HCT116 (cell line): ENCODE data around the gene ACSS1. TPM values are rescaled to one million over a fixed set of nuclear protein-coding genes. Genes with fewer than 3 reads are reported as not detected.

Experiments
- ATAC-seq: fragments of 200-7000 bp; cut with Tn5 transposase; 2 replicates; pipeline ENCODE4 v1.9.1; 2020; ENCODE audit warnings: mild to moderate bottlenecking, moderate library complexity
- BruUV-seq: library from RNA; stranded (reverse); fragments of 400-500 nt; replicated peaks from 2 replicates; lab custom pipeline; 2021; lab: Mats Ljungman, UMichigan
- CTCF ChIA-PET: fragments of 300-600 bp; sonication (Branson Sonifier 250); formaldehyde crosslinking; loops from one replicate; lab custom pipeline; 2021; ENCODE audit warnings: antibody characterized with exemption; lab: Charles Lee
- POLR2A ChIA-PET: fragments of 300-600, 350-600 bp; sonication (Branson Sonifier 250); formaldehyde crosslinking; loops from one replicate; lab custom pipeline; 2021; ENCODE audit warnings: antibody characterized with exemption; lab: Charles Lee
- RAD21 ChIA-PET, 2 experiments: fragments of 300-600 bp; sonication (Branson Sonifier 250); formaldehyde crosslinking; loops; one replicate each; lab custom pipeline; 2023; ENCODE audit warnings: low total read pairs in 2 of 2; ENCODE audit not compliant: uncharacterized antibody in 2 of 2, unreplicated experiment in 2 of 2, low non-redundant PET in 1 of 2; lab: Charles Lee
- DNase-seq: peaks from one replicate; pipeline ENCODE4 v3.0.0-alpha.2; 2010; ENCODE audit warnings: low read depth, low spot score
- H2AFZ ChIP-seq: fragments of 200-600 bp; shearing (Covaris generic), sonication (generic); 2 replicates; pipeline ENCODE4 v1.6.1; 2017; ENCODE audit warnings: low read depth, mixed run types, mixed read lengths, antibody characterized with exemption, low read length; ENCODE audit not compliant: poor library complexity, severe bottlenecking
- H3K27ac ChIP-seq: 2 replicates; pipeline ENCODE4 v1.5.1; 2012; ENCODE audit warnings: low read depth, low read length
- H3K27me3 ChIP-seq: fragments of 200-600 bp; sonication (generic); 2 replicates; pipeline ENCODE4 v1.6.1; 2016; ENCODE audit warnings: mixed run types, low read length, mixed read lengths; ENCODE audit not compliant: insufficient read depth
- H3K36me3 ChIP-seq, 2 experiments: fragments of 200-500 bp in 1 of 2; fragments of 200-600 bp in 1 of 2; sonication (Bioruptor generic) in 1 of 2; sonication (generic) in 1 of 2; 2 replicates each; pipeline versions ENCODE4 v1.5.1 to v1.6.1; 2014 to 2016; ENCODE audit warnings: low read length in 2 of 2, inconsistent platforms in 1 of 2, mixed read lengths in 1 of 2, mixed run types in 1 of 2; ENCODE audit not compliant: insufficient read depth in 2 of 2, control insufficient read depth in 1 of 2
- H3K4me1 ChIP-seq, 2 experiments: fragments of 200-600 bp in 1 of 2; sonication (generic) in 1 of 2; 2 replicates each; pipeline versions ENCODE4 v1.5.1 to v1.6.1; 2012 to 2017; ENCODE audit warnings: low read length in 2 of 2, inconsistent platforms in 1 of 2, mild to moderate bottlenecking in 1 of 2, mixed read lengths in 1 of 2, mixed run types in 1 of 2, moderate library complexity in 1 of 2; ENCODE audit not compliant: insufficient read depth in 2 of 2, control insufficient read depth in 1 of 2
- H3K4me2 ChIP-seq: fragments of 200-600 bp; sonication (generic); 2 replicates; pipeline ENCODE4 v1.6.1; 2017; ENCODE audit warnings: mixed run types, low read length, mixed read lengths
- H3K4me3 ChIP-seq, 2 experiments: fragments of 200-600 bp in 1 of 2; sonication (generic) in 1 of 2; replicated peaks in 1 of 2; 2 replicates each; pipeline ENCODE4 v1.5.1; 2011 to 2016; ENCODE audit warnings: low read length in 2 of 2, control low read depth in 1 of 2, low read depth in 1 of 2, mild to moderate bottlenecking in 1 of 2, mixed read lengths in 1 of 2, mixed run types in 1 of 2
- H3K79me2 ChIP-seq: fragments of 200-600 bp; sonication (generic); 2 replicates; pipeline ENCODE4 v1.6.1; 2017; ENCODE audit warnings: mild to moderate bottlenecking, mixed run types, low read length, moderate library complexity, mixed read lengths; ENCODE audit not compliant: insufficient read depth
- H3K9ac ChIP-seq: fragments of 200-600 bp; sonication (generic); 2 replicates; pipeline ENCODE4 v1.6.1; 2016; ENCODE audit warnings: low read length, mixed read lengths
- H3K9me2 ChIP-seq: fragments of 200-600 bp; sonication (generic), shearing (Covaris generic); 2 replicates; pipeline ENCODE4 v1.6.1; 2017; ENCODE audit warnings: mixed run types, mild to moderate bottlenecking, moderate library complexity; ENCODE audit not compliant: insufficient read depth
- H3K9me3 ChIP-seq, 2 experiments: fragments of 200-500 bp in 1 of 2; fragments of 200-600 bp in 1 of 2; sonication (Bioruptor generic) in 1 of 2; sonication (generic) in 1 of 2; 2 replicates each; pipeline ENCODE4 v1.6.1; 2014 to 2017; ENCODE audit warnings: low read length in 2 of 2, mixed read lengths in 2 of 2, inconsistent platforms in 1 of 2, low read depth in 1 of 2, mild to moderate bottlenecking in 1 of 2, mixed run types in 1 of 2, moderate library complexity in 1 of 2; ENCODE audit not compliant: control insufficient read depth in 1 of 2, insufficient read depth in 1 of 2
- H4K20me1 ChIP-seq: fragments of 200-600 bp; sonication (generic), shearing (Covaris generic); 2 replicates; pipeline ENCODE4 v1.6.1; 2017; ENCODE audit warnings: mixed run types, mild to moderate bottlenecking, moderate library complexity; ENCODE audit not compliant: insufficient read depth
- CBX3 ChIP-seq: IDR thresholded peaks from 2 replicates; pipeline ENCODE4 v1.6.1; 2012; ENCODE audit warnings: low read depth
- EGR1 ChIP-seq: IDR thresholded peaks from 2 replicates; pipeline ENCODE4 v1.6.1; 2012; ENCODE audit warnings: low read depth
- ELF1 ChIP-seq: IDR thresholded peaks from 2 replicates; pipeline ENCODE4 v1.6.1; 2012; ENCODE audit warnings: low read depth, borderline replicate concordance
- EZH2 ChIP-seq: fragments of 200-600 bp; sonication (generic); IDR thresholded peaks from 2 replicates; pipeline ENCODE4 v1.6.1; 2017; ENCODE audit warnings: antibody characterized with exemption, mixed run types
- FOSL1 ChIP-seq: IDR thresholded peaks from 2 replicates; pipeline ENCODE4 v1.6.1; 2012; ENCODE audit warnings: low read depth
- JUND ChIP-seq: IDR thresholded peaks from 2 replicates; pipeline ENCODE4 v1.6.1; 2012
- POLR2A ChIP-seq: IDR thresholded peaks from 2 replicates; pipeline ENCODE4 v1.7.0; 2011; ENCODE audit warnings: borderline replicate concordance; ENCODE audit not compliant: insufficient read depth, insufficient read length; ENCODE audit errors: extremely low read depth
- POLR2AphosphoS5 ChIP-seq: IDR thresholded peaks from 2 replicates; pipeline ENCODE4 v1.6.1; 2011; ENCODE audit warnings: mild to moderate bottlenecking, low read depth, low read length, moderate library complexity
- RAD21 ChIP-seq: IDR thresholded peaks from 2 replicates; pipeline ENCODE4 v1.6.1; 2012; ENCODE audit warnings: low read depth, mild to moderate bottlenecking
- SIN3A ChIP-seq: IDR thresholded peaks from 2 replicates; pipeline ENCODE4 v1.6.1; 2012; ENCODE audit warnings: low read depth
- SRF ChIP-seq: IDR thresholded peaks from 2 replicates; pipeline ENCODE4 v1.6.1; 2012; ENCODE audit warnings: low read depth
- TCF7L2 ChIP-seq: IDR thresholded peaks from 2 replicates; pipeline ENCODE4 v1.7.0; 2011; ENCODE audit warnings: borderline replicate concordance, inconsistent platforms; ENCODE audit not compliant: insufficient read depth, insufficient read length; ENCODE audit errors: extremely low read depth
- ZFX ChIP-seq: fragments of 450-650 bp; IDR thresholded peaks from 2 replicates; pipeline ENCODE4 v1.6.1; 2017
- intact Hi-C: fragments of 100-400 bp; cut with micrococcal nuclease; formaldehyde crosslinking; loops from 2 replicates; pipeline ENCODE4 v1.10.0; 2022
- total RNA-seq: library from RNA; stranded (reverse); gene quantifications from one replicate; pipeline ENCODE4 v1.2.1, GENCODE V29; 2021; ENCODE audit not compliant: unreplicated experiment
- TF ChIP-seq, protein P1 (sequence below): IDR thresholded peaks from 2 replicates; pipeline ENCODE4 v1.6.1; 2012; ENCODE audit warnings: low read depth
- TF ChIP-seq, protein P2 (sequence below): IDR thresholded peaks from 2 replicates; pipeline ENCODE4 v1.6.1; 2012

Gene ACSS1
- total RNA-seq, 1 experiment from 2014 or later: 0.27 TPM

DNA sequence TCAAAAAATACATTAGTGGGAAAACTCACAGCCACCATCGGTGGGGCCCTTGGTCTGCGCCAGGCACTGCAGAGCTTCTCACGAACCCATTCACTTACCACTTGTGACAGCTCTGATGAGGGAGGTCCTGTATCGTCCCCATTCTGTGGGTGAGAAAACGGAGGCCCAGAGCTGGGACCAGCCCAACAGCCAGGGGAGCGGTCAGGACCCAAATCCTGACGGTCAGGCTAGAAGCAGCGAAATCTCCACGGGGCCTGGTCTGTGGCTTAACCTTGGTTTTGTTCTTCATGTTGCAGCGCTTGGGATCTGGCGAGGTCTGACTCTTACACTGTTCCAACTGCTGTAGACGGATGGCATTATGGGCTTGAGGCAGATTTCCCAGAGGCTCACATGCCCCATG is 31.7 kb upstream of the ACSS1 start (continued):
- TF ChIP-seq SIN3A: no peak

DNA sequence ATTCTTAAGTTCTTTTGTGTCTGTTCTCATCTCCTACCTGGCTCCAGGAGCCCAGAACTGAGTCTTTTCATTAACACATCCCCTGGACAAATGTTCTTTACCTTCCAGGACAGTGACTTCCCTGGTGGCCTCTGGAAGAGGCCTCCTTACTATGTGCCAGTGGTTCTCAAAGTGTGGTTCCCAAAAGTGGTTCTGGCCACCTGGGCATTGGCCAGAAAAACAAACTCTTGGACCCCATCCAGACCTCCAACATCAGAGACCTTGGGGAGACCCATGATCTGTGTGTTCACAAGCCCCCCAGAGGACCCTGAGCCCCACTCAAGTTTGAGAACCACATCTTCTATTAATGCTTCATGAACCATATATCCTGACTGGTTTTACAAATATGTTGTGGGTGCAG is 31.2 kb upstream of the ACSS1 start:
- Histone ChIP-seq H3K9ac (no peak overlapping the region), H3K9me3 (no peaks in the 10 kb centered on the region), H3K4me3 (no peak overlapping the region), H3K9me2 (no peaks in the 10 kb centered on the region), H3K79me2 (no peaks in the 10 kb centered on the region), H3K4me1 (no peaks in the 10 kb centered on the region), H4K20me1 (no peaks in the 10 kb centered on the region), H3K36me3 (no peaks in the 10 kb centered on the region), H2AFZ (no peak overlapping the region), H3K4me2 (no peak overlapping the region), H3K27ac (no peak overlapping the region), H3K27me3 (peaks cover 5% of the 10 kb centered on the region; the same call in 1 of the 2 replicates)
- BruUV-seq: no TSS peak
- POLR2A ChIA-PET: no interaction called here
- TF ChIP-seq ELF1 (no peak), FOSL1 (no peak), EGR1 (no peak), POLR2A (no peak), TCF7L2 (no peak), POLR2AphosphoS5 (no peak), SRF (no peak), JUND (no peak), CBX3 (no peak), ZFX (no peak), EZH2 (no peak), SIN3A (no peak), RAD21 (no peak)
- TF ChIP-seq, protein P1, sequence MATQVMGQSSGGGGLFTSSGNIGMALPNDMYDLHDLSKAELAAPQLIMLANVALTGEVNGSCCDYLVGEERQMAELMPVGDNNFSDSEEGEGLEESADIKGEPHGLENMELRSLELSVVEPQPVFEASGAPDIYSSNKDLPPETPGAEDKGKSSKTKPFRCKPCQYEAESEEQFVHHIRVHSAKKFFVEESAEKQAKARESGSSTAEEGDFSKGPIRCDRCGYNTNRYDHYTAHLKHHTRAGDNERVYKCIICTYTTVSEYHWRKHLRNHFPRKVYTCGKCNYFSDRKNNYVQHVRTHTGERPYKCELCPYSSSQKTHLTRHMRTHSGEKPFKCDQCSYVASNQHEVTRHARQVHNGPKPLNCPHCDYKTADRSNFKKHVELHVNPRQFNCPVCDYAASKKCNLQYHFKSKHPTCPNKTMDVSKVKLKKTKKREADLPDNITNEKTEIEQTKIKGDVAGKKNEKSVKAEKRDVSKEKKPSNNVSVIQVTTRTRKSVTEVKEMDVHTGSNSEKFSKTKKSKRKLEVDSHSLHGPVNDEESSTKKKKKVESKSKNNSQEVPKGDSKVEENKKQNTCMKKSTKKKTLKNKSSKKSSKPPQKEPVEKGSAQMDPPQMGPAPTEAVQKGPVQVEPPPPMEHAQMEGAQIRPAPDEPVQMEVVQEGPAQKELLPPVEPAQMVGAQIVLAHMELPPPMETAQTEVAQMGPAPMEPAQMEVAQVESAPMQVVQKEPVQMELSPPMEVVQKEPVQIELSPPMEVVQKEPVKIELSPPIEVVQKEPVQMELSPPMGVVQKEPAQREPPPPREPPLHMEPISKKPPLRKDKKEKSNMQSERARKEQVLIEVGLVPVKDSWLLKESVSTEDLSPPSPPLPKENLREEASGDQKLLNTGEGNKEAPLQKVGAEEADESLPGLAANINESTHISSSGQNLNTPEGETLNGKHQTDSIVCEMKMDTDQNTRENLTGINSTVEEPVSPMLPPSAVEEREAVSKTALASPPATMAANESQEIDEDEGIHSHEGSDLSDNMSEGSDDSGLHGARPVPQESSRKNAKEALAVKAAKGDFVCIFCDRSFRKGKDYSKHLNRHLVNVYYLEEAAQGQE: no peak
- TF ChIP-seq, protein P2, sequence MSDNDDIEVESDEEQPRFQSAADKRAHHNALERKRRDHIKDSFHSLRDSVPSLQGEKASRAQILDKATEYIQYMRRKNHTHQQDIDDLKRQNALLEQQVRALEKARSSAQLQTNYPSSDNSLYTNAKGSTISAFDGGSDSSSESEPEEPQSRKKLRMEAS: no peak
- RAD21 ChIA-PET: interaction anchor here in 1 of 2 experiments (0.7 kb wide), 1 partner anchor 89 kb away, joined by 3 read pairs; no protein-coding TSS in a partner anchor
- CTCF ChIA-PET: no interaction called here
- intact Hi-C loops: no loop called here
- DNase-seq: no peak
- ATAC-seq: no peak
